WTC11 (cell line): ENCODE data around the gene ARHGAP44. TPM values are rescaled to one million over a fixed set of nuclear protein-coding genes. Genes with fewer than 3 reads are reported as not detected.
A peak's percentile ranks its signal among the peaks of the same experiment; 100 is the strongest.

Source experiments
- ATAC-seq: fragments of 200-7000 bp; cut with Tn5 transposase; 2 replicates; pipeline ENCODE4 v1.10.0; 2021; ENCODE audit warnings: mild to moderate bottlenecking, moderate library complexity
- CTCF ChIA-PET: fragments of 300-600 bp; sonication (Branson Sonifier 250); formaldehyde crosslinking; loops from one replicate; lab custom pipeline; 2021; ENCODE audit warnings: antibody characterized with exemption; lab: Charles Lee
- POLR2A ChIA-PET: fragments of 350-600 bp; sonication (Branson Sonifier 250); formaldehyde crosslinking; loops from one replicate; lab custom pipeline; 2021; ENCODE audit warnings: antibody characterized with exemption; lab: Charles Lee
- DNase-seq: peaks from one replicate; pipeline ENCODE4 v3.0.0; 2021; ENCODE audit warnings: low spot score
- H3K27ac Mint-ChIP-seq: 2 replicates; pipeline ENCODE4 v1.8.0; 2021; ENCODE audit warnings: mixed read lengths
- H3K27me3 Mint-ChIP-seq: 2 replicates; pipeline ENCODE4 v1.8.0; 2021; ENCODE audit warnings: low read depth, mild to moderate bottlenecking, moderate library complexity, mixed read lengths
- H3K36me3 Mint-ChIP-seq: 2 replicates; pipeline ENCODE4 v1.8.0; 2021; ENCODE audit warnings: mixed read lengths
- H3K4me1 Mint-ChIP-seq: 2 replicates; pipeline ENCODE4 v1.8.0; 2022; ENCODE audit warnings: mixed read lengths
- H3K4me3 Mint-ChIP-seq: 2 replicates; pipeline ENCODE4 v1.8.0; 2021; ENCODE audit warnings: mild to moderate bottlenecking, moderate library complexity, mixed read lengths
- H3K9me3 Mint-ChIP-seq: 2 replicates; pipeline ENCODE4 v1.8.0; 2021; ENCODE audit warnings: mixed read lengths
- ELF4 ChIP-seq: sonication (generic); formaldehyde crosslinking; IDR thresholded peaks from 2 replicates; pipeline ENCODE4 v1.8.1; 2022; ENCODE audit warnings: low read depth, mild to moderate bottlenecking, moderate library complexity, missing genetic modification reagents
- ESRRA ChIP-seq: sonication (generic); formaldehyde crosslinking; IDR thresholded peaks from 2 replicates; pipeline ENCODE4 v1.8.1; 2022; ENCODE audit warnings: mild to moderate bottlenecking, missing genetic modification reagents, borderline replicate concordance
- HMGA2 ChIP-seq: fragments of 250-450 bp; sonication (Bioruptor Pico); IDR thresholded peaks from 2 replicates; pipeline ENCODE4 v1.4.0; 2021; ENCODE audit warnings: mild to moderate bottlenecking, moderate library complexity
- JAZF1 ChIP-seq: fragments of 250-450 bp; sonication (Bioruptor Pico); IDR thresholded peaks from 2 replicates; pipeline ENCODE4 v1.9.0; 2021; ENCODE audit warnings: moderate library complexity, mild to moderate bottlenecking, inconsistent platforms
- MXD4 ChIP-seq: fragments of 250-450 bp; sonication (Bioruptor Pico); IDR thresholded peaks from 2 replicates; pipeline ENCODE4 v1.8.0; 2021; ENCODE audit warnings: mild to moderate bottlenecking, moderate library complexity, borderline replicate concordance
- NFATC4 ChIP-seq: fragments of 250-450 bp; sonication (Bioruptor Pico); IDR thresholded peaks from 2 replicates; pipeline ENCODE4 v1.9.0; 2021; ENCODE audit warnings: mild to moderate bottlenecking
- NR1H2 ChIP-seq: sonication (generic); formaldehyde crosslinking; IDR thresholded peaks from 2 replicates; pipeline ENCODE4 v1.9.0; 2021; ENCODE audit warnings: mild to moderate bottlenecking, moderate library complexity, missing genetic modification reagents
- PRRX2 ChIP-seq: fragments of 250-450 bp; sonication (Bioruptor Pico); IDR thresholded peaks from 2 replicates; pipeline ENCODE4 v1.8.0; 2021; ENCODE audit warnings: mild to moderate bottlenecking
- RELA ChIP-seq: sonication (generic); formaldehyde crosslinking; IDR thresholded peaks from 2 replicates; pipeline ENCODE4 v1.8.1; 2022; ENCODE audit warnings: missing genetic modification reagents, mild to moderate bottlenecking, borderline replicate concordance
- SP1 ChIP-seq: sonication (generic); formaldehyde crosslinking; conservative IDR thresholded peaks from 2 replicates; pipeline ENCODE4 v1.8.1; 2022; ENCODE audit warnings: missing genetic modification reagents
- ZNF232 ChIP-seq: sonication (generic); formaldehyde crosslinking; IDR thresholded peaks from 2 replicates; pipeline ENCODE4 v1.8.0; 2022; ENCODE audit warnings: mild to moderate bottlenecking, missing genetic modification reagents
- ZNF263 ChIP-seq: sonication (generic); formaldehyde crosslinking; IDR thresholded peaks from 2 replicates; pipeline ENCODE4 v1.8.1; 2022; ENCODE audit warnings: low read depth, mild to moderate bottlenecking, moderate library complexity, missing genetic modification reagents
- total RNA-seq: library from RNA; stranded (reverse); gene quantifications from 3 replicates; pipeline ENCODE4 v1.2.3, GENCODE V29; 2021
- TF ChIP-seq, protein P1 (sequence below): fragments of 250-450 bp; sonication (Bioruptor Pico); IDR thresholded peaks from 2 replicates; pipeline ENCODE4 v1.9.0; 2021; ENCODE audit warnings: mild to moderate bottlenecking, borderline replicate concordance
- TF ChIP-seq, protein P2 (sequence below): sonication (generic); formaldehyde crosslinking; IDR thresholded peaks from 2 replicates; pipeline ENCODE4 v1.8.1; 2023; ENCODE audit warnings: mild to moderate bottlenecking, missing genetic modification reagents
- TF ChIP-seq, protein P3 (sequence below): sonication (generic); formaldehyde crosslinking; IDR thresholded peaks from 2 replicates; pipeline ENCODE4 v1.8.0; 2022; ENCODE audit warnings: mild to moderate bottlenecking, missing genetic modification reagents
- TF ChIP-seq, protein P4 (sequence below): sonication (generic); formaldehyde crosslinking; IDR thresholded peaks from 2 replicates; pipeline ENCODE4 v1.8.0; 2022; ENCODE audit warnings: mild to moderate bottlenecking, missing genetic modification reagents
- TF ChIP-seq, protein P5 (sequence below): sonication (generic); formaldehyde crosslinking; IDR thresholded peaks from 2 replicates; pipeline ENCODE4 v1.8.1; 2023; ENCODE audit warnings: mild to moderate bottlenecking, moderate library complexity, missing genetic modification reagents

Gene ARHGAP44
- total RNA-seq, 1 experiment from 2014 or later, result 23.8 TPM

DNA sequence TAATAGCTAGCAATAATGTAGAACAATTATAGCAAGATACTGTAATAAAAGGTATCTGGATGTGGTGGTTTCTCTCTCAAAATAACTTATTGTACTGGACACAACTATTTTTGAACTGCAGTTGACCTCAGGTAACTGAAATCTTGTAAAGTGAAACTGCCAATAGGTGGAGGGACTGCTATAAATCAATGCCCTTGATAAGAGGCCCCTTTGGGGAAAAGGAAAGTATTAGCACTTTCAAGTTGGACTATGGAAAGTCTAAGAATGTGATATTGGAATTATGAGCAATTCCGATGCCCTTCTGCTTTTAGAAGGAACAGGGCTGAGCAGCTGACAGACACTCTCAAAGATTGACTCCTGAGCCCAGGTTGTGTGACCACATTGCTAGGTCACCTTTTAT, 44.5 kb upstream of the ARHGAP44 start (continued):
- TF ChIP-seq ZNF263 (CRISPR knock-in tag) (no peak), NFATC4 (CRISPR knock-in tag) (no peak), SP1 (CRISPR knock-in tag) (no peak), NR1H2 (CRISPR knock-in tag) (no peak)

DNA sequence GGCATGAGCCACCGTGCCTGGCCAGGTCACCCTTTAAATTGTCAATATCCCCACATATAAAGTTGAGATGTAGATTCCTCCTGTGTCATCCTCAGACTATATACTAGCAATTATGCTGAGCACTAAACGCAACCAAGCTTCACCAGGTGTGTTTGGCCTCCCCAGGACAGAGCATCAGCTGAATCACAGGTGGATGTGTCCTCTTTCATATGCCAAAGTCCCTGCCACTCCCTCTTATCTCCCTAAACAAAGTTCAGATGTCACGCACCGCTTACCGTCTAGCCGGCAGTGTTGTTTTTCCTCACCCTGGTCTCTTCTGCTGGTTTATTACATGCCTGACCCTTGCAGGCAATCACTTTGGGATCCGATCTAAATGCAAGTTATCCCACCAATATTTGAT, 43.8 kb upstream of the ARHGAP44 start:
- peaks cover 21% of the 10 kb centered on the region for H3K4me1 Mint-ChIP-seq
- no peak overlapping the region for H3K27ac Mint-ChIP-seq
- ChIA-PET POLR2A (no interaction called here), CTCF (no interaction called here)
- no peak for DNase-seq
- ATAC-seq, result peak; percentile 31; the same call in 1 of the 2 replicates
- H3K9me3 Mint-ChIP-seq, result no peaks in the 10 kb centered on the region
- H3K4me3 Mint-ChIP-seq, result no peak overlapping the region
- TF ChIP-seq ESRRA (CRISPR knock-in tag), result no peak
- no peak for TF ChIP-seq ZNF263 (CRISPR knock-in tag)
- TF ChIP-seq, protein P1, sequence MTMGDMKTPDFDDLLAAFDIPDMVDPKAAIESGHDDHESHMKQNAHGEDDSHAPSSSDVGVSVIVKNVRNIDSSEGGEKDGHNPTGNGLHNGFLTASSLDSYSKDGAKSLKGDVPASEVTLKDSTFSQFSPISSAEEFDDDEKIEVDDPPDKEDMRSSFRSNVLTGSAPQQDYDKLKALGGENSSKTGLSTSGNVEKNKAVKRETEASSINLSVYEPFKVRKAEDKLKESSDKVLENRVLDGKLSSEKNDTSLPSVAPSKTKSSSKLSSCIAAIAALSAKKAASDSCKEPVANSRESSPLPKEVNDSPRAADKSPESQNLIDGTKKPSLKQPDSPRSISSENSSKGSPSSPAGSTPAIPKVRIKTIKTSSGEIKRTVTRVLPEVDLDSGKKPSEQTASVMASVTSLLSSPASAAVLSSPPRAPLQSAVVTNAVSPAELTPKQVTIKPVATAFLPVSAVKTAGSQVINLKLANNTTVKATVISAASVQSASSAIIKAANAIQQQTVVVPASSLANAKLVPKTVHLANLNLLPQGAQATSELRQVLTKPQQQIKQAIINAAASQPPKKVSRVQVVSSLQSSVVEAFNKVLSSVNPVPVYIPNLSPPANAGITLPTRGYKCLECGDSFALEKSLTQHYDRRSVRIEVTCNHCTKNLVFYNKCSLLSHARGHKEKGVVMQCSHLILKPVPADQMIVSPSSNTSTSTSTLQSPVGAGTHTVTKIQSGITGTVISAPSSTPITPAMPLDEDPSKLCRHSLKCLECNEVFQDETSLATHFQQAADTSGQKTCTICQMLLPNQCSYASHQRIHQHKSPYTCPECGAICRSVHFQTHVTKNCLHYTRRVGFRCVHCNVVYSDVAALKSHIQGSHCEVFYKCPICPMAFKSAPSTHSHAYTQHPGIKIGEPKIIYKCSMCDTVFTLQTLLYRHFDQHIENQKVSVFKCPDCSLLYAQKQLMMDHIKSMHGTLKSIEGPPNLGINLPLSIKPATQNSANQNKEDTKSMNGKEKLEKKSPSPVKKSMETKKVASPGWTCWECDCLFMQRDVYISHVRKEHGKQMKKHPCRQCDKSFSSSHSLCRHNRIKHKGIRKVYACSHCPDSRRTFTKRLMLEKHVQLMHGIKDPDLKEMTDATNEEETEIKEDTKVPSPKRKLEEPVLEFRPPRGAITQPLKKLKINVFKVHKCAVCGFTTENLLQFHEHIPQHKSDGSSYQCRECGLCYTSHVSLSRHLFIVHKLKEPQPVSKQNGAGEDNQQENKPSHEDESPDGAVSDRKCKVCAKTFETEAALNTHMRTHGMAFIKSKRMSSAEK, result no peak
- TF ChIP-seq, protein P2, sequence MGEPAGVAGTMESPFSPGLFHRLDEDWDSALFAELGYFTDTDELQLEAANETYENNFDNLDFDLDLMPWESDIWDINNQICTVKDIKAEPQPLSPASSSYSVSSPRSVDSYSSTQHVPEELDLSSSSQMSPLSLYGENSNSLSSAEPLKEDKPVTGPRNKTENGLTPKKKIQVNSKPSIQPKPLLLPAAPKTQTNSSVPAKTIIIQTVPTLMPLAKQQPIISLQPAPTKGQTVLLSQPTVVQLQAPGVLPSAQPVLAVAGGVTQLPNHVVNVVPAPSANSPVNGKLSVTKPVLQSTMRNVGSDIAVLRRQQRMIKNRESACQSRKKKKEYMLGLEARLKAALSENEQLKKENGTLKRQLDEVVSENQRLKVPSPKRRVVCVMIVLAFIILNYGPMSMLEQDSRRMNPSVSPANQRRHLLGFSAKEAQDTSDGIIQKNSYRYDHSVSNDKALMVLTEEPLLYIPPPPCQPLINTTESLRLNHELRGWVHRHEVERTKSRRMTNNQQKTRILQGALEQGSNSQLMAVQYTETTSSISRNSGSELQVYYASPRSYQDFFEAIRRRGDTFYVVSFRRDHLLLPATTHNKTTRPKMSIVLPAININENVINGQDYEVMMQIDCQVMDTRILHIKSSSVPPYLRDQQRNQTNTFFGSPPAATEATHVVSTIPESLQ (CRISPR knock-in tag), result no peak
- TF ChIP-seq, protein P3, sequence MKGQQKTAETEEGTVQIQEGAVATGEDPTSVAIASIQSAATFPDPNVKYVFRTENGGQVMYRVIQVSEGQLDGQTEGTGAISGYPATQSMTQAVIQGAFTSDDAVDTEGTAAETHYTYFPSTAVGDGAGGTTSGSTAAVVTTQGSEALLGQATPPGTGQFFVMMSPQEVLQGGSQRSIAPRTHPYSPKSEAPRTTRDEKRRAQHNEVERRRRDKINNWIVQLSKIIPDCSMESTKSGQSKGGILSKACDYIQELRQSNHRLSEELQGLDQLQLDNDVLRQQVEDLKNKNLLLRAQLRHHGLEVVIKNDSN (CRISPR knock-in tag), result no peak
- no peak for TF ChIP-seq PRRX2 (CRISPR knock-in tag)
- no peak for TF ChIP-seq ELF4 (CRISPR knock-in tag)
- TF ChIP-seq ZNF232 (CRISPR knock-in tag), result no peak
- TF ChIP-seq HMGA2, result no peak
- TF ChIP-seq MXD4 (CRISPR knock-in tag), result no peak
- no peak for TF ChIP-seq RELA
- TF ChIP-seq SP1 (CRISPR knock-in tag), result no peak
- TF ChIP-seq, protein P4, sequence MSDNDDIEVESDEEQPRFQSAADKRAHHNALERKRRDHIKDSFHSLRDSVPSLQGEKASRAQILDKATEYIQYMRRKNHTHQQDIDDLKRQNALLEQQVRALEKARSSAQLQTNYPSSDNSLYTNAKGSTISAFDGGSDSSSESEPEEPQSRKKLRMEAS (CRISPR knock-in tag), result no peak
- TF ChIP-seq JAZF1 (CRISPR knock-in tag), result no peak
- TF ChIP-seq, protein P5, sequence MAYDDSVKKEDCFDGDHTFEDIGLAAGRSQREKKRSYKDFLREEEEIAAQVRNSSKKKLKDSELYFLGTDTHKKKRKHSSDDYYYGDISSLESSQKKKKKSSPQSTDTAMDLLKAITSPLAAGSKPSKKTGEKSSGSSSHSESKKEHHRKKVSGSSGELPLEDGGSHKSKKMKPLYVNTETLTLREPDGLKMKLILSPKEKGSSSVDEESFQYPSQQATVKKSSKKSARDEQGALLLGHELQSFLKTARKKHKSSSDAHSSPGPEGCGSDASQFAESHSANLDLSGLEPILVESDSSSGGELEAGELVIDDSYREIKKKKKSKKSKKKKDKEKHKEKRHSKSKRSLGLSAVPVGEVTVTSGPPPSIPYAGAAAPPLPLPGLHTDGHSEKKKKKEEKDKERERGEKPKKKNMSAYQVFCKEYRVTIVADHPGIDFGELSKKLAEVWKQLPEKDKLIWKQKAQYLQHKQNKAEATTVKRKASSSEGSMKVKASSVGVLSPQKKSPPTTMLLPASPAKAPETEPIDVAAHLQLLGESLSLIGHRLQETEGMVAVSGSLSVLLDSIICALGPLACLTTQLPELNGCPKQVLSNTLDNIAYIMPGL, result no peak
- no peaks in the 10 kb centered on the region for H3K36me3 Mint-ChIP-seq
- H3K27me3 Mint-ChIP-seq, result no peaks in the 10 kb centered on the region
